NCI-H2107 treated with DMSO at 0.1 percent for 48 hours (cell line): Measurements from ENCODE around the gene PSMB11.
"Not testable (repeated sequence)": the region's sequence is repeated elsewhere in the genome, so short reads cannot be mapped to it uniquely, and the experiment has no call there.

ENCODE experiments used
- DNase-seq: peaks from one replicate; lab custom pipeline; 2025; ENCODE audit not compliant: unreplicated experiment; lab: John Stamatoyannopoulos, UW

The PSMB11 gene

DNA sequence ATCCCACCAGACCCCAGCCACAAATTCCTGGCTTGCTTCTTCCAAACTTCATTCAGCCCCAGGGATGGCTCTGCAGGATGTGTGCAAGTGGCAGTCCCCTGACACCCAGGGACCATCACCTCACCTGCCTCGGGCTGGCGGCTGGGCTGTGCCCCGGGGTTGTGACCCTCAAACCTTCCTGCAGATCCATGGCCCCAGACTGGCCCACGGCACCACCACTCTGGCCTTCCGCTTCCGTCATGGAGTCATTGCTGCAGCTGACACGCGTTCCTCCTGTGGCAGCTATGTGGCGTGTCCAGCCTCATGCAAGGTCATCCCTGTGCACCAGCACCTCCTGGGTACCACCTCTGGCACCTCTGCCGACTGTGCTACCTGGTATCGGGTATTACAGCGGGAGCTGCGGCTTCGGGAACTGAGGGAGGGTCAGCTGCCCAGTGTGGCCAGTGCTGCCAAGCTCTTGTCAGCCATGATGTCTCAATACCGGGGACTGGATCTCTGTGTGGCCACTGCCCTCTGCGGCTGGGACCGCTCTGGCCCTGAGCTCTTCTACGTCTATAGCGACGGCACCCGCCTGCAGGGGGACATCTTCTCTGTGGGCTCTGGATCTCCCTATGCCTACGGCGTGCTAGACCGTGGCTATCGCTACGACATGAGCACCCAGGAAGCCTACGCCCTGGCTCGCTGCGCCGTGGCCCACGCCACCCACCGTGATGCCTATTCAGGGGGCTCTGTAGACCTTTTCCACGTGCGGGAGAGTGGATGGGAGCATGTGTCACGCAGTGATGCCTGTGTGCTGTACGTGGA lies at the start of gene PSMB11:
Gene PSMB11, plus strand, starts transcription at position 51 of the 804 bp plus-strand sequence. Its CDS starts 14 bp downstream, at position 65.
- no peak for DNase-seq

DNA sequence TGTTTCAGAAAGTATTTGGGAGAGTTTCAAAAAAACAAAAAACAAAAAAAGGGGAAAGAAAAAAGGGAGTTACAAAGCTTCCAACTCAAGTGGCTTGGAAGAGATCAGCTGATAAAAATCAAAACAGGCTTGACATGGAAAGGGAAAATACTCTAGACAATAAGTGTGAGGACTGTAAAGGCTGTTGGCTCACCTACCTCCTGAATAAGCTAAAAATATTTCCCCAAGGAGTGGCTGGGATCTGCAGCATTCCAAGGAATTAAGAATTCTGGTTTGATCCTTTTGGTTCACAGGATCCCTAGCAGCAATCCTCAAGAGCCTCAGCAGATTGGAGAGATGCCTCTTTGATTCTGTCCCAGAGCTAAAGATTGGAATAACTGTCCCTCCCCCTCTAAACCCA lies 48.5 kb upstream of the PSMB11 start:
- DNase-seq: no peak

- peak; percentile 24 for DNase-seq
Observed at GRCh38 chr14:22994762-22995275, 47.2 kb upstream of the PSMB11 start.

GRCh38 chr14:22995889-22996625 lies 46.0 kb upstream of the PSMB11 start:
- no peak for DNase-seq

GRCh38 chr14:22996768-22997654 lies 45.0 kb upstream of the PSMB11 start:
- no peak for DNase-seq

DNA sequence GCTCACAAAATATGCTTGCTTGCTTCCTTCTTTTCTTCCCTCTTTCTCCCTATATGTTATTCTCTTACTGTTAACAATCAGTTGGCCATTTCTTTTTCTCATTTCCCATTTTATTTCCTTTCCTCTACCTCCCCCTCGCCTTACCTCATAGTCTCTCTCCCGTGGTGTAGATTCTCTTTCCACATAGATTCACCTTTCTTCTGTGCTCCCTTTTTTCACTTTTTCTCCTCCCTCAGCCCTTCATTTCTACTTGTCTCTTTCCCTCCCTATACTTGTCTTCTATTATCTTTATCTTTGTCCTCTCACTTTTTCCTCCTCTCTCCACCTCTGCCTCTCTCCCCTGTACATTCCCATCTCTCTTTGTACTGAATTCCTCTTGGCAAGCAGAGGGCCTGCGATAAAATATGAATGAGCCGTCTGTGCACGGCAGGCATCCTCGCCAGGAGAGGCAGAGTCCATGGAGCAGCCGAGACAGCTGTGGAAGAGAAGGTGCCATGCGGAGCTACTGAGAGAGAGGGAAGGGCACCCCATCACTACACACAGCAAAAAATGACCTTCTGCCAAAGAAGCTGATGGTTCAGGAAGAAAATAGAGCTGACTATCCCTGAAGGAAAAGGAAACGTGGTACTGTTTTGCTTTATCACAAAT lies 44.2 kb upstream of the PSMB11 start:
- no peak for DNase-seq

GRCh38 chr14:22998329-22999012 lies 43.5 kb upstream of the PSMB11 start:
- DNase-seq: no peak

- DNase-seq: no peak
Observed at GRCh38 chr14:23000860-23001259, 41.2 kb upstream of the PSMB11 start.

- no peak for DNase-seq
Observed at GRCh38 chr14:23002592-23002991, 39.4 kb upstream of the PSMB11 start.

DNA sequence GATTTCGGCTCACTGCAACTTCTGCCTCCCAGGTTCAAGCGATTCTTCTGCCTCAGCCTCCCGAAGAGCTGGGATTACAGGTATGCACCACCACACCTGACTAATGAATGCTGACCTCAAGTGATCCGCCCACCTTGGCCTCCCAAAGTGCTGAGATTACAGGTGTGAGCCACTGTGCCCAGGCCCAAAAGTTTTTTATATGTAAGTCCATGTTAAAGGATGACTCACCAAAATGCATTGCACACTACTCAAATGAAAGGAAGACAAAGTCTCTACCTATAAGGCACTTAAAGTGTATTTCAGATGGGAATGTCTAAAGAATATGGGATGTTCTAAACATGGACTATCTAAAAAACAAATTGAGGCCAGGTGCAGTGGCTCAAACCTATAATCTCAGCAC lies 37.7 kb upstream of the PSMB11 start:
- DNase-seq: not testable (repeated sequence)

DNA sequence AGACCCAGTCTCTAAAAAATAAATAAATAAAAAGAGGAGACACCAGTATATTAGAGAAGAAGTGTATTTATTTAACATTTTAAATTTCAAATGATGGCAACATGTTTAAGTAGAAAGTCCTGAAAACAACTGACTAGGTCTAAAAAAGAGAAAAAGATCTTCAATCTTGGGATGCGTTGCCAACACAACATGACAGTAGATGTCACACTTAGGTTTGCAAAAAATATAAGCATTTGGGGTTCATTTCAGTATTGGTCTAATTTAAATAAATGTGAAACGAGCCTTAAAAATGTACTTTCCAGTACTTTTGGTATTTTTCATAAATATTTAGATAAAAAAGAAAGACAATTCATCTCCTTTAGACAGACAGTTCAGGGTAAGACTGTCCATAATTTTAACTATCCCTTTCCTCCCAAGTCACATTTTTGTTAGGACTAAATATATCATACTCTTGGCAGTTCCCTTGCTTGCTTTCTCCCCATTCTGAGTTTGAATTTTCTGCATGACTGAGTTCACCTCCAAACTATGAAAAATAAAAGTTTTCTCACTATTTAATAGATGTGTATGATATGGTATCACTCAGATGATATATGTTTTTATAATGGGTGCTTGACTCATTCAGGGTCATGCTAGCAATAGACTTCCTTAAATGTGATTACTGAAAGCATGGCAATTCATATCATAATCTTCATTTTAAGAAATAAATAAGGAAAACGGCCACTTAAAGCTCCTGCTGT lies 36.4 kb upstream of the PSMB11 start:
- DNase-seq: no peak

- DNase-seq: peak; percentile 28
Observed at GRCh38 chr14:23006188-23006534, 35.9 kb upstream of the PSMB11 start.

DNA sequence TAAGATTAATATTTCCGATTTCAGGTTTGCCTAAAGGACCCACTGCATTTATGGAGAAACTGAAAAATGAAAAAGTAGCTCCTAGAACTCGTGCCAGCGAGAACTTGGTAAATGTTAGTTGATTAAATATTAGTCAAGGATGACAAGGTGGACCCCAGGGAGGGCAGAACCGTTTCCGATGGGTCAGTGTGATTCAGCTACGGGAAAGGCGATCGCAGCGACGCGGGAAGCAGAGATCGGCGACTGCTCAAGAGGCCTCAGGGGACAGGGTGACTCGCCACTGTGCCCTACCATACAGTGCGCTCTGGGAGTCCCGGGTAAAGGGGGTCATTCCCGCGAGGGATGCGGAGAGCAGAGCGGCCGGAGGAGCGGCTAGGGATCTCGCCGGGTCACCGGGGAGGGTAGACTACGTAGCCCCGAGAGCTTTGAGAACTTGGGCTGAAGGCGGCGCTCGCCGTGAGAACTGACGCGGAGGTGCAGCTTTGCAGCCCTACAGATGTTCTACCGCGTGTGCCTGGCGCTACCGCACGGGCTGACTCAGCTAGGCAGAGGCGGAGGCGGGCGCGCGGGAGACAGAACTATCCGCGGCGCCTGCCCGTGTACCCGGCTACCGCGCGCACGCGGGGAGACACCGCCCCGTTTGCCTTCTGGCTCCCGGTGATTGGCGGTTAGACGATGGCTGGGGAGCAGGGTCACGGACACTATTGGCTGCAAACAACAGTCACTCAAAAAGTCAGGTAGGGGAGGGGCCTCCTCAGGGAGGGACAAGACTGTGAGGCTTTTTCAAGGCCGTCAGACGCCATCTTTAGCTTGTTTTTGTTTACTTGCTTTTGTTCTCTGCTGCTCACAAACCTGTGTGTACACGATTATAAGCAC lies 35.2 kb upstream of the PSMB11 start:
- DNase-seq: peak; percentile 100

DNA sequence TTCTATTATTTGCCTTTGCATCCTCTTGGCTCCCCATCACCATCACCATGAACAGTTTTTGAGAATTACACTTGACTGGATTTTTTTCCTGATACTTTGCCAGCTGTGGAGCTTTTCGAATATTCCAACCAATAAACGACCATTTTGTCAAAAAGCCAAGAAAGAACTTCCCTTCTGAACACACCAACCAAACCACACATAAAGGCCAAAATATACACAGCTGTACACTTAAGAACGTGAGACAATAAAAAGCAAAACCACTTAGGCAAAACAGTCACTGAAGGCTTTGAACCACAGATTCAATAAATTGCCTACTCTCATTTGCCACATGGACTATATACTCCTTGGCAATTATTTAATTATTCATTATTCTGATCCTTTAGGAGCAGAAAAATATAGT lies 33.2 kb upstream of the PSMB11 start:
- DNase-seq: peak; percentile 87

- DNase-seq: no peak
Observed at GRCh38 chr14:23009483-23009938, 32.5 kb upstream of the PSMB11 start.

DNA sequence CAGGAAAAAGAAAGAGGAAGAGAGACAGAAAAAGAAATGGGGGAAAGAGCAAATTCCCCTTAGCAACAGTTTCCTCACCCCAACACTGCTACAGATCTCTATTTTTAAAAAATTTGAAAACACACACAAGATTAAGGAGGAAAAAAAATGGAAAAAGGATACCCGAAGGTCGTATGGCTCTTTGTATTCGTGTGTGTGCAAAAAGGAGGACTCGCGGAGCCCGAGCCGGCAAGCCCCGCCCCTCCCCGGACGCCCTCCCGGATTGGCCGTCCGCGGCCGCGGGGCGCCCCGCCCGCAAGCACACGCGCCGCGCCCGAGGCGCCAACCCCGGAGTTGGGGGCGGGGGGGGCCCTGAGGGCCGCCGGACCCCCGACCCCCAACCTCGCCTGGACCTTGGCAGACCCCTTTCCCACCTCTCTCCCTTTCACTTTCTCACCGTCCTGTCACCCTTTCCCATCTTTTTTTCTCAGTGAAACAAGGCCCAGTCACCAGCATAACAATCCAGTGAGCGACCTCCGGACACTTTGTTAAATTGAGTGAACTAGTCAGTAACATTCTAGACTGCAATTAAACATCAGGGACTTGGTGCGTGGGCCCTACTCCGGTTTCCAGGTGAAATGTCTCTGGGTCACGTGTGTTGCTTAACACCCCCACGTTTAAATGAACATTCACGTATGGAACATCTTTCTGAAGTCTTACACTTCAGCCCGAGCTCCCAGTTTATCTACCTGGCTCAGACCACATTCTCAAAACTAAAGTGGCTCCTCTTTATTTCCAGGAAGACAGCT lies 31.9 kb upstream of the PSMB11 start, which contains the start of gene C14orf93:
Gene C14orf93, minus strand, starts transcription at position 205 of the 788 bp plus-strand sequence. CDS start 11,120 bp downstream, outside the sequence.
- peak; percentile 87 for DNase-seq

DNA sequence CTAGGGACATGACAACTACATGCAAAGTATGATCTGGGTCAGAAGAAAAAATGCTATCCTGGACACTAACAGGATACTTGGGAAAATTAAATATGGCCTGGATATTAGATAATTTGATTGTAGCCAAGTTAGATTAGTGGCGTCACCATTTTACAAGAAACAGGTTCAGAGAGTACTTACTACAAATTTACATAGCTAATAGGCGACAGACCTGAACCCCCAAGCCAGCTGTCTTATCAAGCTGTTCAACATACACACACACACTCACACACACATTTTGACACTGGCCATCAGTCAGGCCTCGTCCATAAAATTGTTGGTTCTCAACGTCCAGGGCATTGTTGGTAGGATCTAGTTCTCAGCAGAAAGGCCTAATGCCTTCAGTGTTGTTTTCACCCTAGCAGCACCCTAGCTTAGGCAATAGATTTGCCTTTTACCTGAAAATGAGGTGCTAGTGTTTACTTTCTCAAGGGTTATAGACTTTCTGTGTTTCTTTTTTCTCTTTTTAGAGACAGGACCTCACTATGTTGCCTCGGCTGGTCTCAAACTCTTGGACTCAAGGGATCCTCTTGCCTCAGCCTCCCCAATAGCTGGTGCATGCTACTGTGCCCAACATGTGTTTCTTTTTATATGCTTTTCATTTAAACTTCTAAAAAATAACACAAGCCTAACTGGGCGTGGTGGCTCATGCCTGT lies 28.8 kb upstream of the PSMB11 start:
- DNase-seq: no peak
